ENCODE results near the gene TUT4. TPM values are rescaled to one million over a fixed set of nuclear protein-coding genes. Genes with fewer than 3 reads are reported as not detected.

The TUT4 gene
- total RNA-seq, 1 donor from 2014 or later = 139 TPM

DNA sequence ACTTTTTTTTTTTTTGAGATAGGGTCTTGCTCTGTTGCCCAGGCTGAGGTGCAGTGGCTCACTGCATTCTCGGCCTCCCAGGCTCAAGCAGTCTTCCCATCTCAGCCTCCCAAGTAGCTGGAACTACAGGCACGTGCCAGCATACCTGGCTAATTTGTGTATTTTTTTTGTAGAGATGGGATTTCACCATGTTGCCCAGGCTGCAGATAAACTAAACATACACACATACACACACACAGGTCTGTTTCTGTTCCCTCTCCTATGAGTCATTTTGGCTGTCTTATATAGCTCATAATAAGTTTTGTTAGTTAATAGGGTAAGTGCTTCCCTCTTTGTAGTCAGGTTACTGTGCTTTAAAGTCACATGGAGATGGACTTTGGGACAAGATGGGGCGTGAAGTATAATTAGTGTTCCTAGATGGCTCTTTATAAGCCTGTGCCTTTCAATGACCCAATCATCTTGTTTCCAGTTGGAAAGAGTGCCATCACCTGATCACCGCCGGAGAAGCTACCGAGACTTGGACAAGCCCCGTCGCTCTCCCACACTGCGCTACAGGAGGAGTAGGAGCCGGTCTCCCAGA lies 139.4 kb downstream of the TUT4 start:
- no peak overlapping the region for H3K4me3 Mint-ChIP-seq (ENCODE audit: low read depth)
- no peak for TF ChIP-seq CTCF (IDR thresholded peaks at IDR 0.05; ENCODE audit: unreplicated experiment)
- H3K9me3 Mint-ChIP-seq (ENCODE audit: low read depth) = no peaks in the 10 kb centered on the region
- peaks cover 25% of the 10 kb centered on the region for H3K36me3 Mint-ChIP-seq (ENCODE audit: insufficient read depth)
- peak overlapping the region; percentile 71 for H3K27ac Mint-ChIP-seq
- no peaks in the 10 kb centered on the region for H3K27me3 Mint-ChIP-seq
- no peak for DNase-seq (ENCODE audit: low spot score, unreplicated experiment)
- H3K4me1 Mint-ChIP-seq (ENCODE audit: low read depth) = no peaks in the 10 kb centered on the region

DNA sequence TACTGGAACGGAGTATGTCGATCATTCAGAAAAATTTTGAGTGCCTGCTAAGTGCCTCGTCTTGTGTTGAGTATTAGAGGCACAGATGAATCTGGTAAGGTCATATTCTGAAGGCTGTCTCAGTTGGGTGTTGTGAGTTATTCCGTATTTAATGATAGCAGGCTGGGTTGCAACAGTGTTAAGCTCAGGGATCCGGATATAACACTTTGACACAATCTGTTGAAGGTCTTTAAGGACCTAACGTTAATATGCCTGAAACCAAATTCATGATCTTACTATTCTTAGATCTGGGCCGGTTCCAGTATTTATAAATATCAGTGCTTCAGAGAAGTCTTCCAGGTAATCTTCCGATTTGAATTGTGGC lies 147.9 kb downstream of the TUT4 start:
- Mint-ChIP-seq H3K9me3 (ENCODE audit: low read depth) (no peaks in the 10 kb centered on the region), H3K27ac (peak overlapping the region; percentile 99), H3K27me3 (no peaks in the 10 kb centered on the region), H3K36me3 (ENCODE audit: insufficient read depth) (peaks cover 16% of the 10 kb centered on the region), H3K4me1 (ENCODE audit: low read depth) (peaks cover 27% of the 10 kb centered on the region), H3K4me3 (ENCODE audit: low read depth) (peak overlapping the region; percentile 100)
- no peak for TF ChIP-seq CTCF (IDR thresholded peaks at IDR 0.05; ENCODE audit: unreplicated experiment)
- DNase-seq (ENCODE audit: low spot score, unreplicated experiment) = no peak

DNA sequence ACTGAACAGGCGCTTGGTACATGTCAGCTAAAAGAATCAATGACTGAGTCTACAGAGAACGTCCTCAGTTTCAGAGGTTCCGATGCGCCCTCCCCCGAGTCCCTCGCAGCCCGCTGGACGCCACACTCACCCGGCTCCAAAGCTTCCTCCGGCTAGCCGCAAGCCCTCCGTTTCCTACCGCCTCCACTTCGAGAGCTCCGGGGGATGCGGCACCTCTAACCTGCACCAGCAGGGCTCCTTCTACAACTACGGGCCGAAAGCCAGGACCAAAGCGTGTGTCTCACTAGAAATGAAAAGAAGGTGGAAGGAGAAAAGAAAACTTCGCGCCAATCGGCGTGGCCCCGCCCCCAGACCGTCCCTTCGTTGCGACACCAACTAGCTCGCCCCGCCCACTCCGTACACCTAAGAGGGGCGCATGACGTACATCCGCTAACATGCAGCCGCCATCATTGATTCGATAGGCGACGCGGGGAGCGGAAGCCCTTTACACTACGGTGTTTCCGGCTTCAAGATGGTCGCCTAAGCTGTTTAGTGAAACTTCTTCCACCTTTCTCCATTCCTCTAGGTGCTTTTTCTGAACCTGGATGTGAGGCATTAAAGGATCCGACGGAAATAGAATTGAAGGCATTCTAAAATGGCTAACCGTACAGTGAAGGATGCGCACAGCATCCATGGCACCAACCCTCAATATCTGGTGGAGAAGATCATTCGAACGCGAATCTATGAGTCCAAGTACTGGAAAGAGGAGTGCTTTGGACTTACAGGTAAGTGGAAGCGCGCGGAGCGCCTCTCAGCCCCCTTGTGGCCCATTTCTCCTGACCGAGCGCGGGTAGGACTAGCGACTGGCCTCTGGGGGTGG lies 148.5 kb downstream of the TUT4 start, which contains the start of the genes ORC1 and PRPF38A:
Gene ORC1, minus strand, starts transcription at position 308 of the 859 bp plus-strand sequence. CDS start 2,200 bp downstream, outside the sequence.
Gene PRPF38A, plus strand, starts transcription at position 487 of the 859 bp plus-strand sequence. Its CDS starts 148 bp downstream, at position 635.
- Mint-ChIP-seq H3K4me3 (ENCODE audit: low read depth) (peak within 1 kb of the TSS; percentile 100), H3K36me3 (ENCODE audit: insufficient read depth) (peaks cover 16% of the 10 kb centered on the region), H3K9me3 (ENCODE audit: low read depth) (no peaks in the 10 kb centered on the region), H3K27ac (peak within 1 kb of the TSS; percentile 99), H3K27me3 (no peaks in the 10 kb centered on the region), H3K4me1 (ENCODE audit: low read depth) (peaks cover 27% of the 10 kb centered on the region)
- peak; percentile 73 for TF ChIP-seq CTCF (IDR thresholded peaks at IDR 0.05; ENCODE audit: unreplicated experiment)
- peak; percentile 88 for DNase-seq (ENCODE audit: low spot score, unreplicated experiment)

DNA sequence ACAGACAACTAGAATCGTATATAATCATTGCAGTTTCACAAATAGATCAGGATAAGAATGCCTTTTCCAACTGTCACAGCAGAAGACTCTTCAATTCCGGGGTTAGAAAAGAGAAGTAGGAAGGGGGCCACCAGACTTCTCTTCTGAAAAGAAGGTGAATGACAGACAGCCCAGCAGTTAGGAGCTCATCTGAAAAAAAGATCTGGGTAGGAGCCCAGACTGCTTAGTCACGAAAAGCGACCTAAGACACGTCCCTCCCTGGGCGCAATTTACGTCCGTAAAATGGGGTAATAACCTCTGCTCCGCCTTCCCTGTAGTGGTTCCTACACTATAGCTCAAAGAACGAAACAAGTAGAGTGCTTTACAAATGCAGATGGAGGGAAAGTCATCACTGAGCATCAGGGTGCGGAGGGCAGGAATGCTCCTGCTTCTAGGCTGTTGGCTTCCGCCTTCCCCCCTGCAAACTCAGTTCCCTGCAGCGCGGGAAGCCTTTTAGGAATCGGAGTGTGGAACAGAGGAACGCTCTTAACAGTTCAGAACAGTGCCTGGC lies 149.3 kb downstream of the TUT4 start:
- H3K36me3 Mint-ChIP-seq (ENCODE audit: insufficient read depth) = peaks cover 13% of the 10 kb centered on the region
- peak overlapping the region; percentile 100 for H3K4me3 Mint-ChIP-seq (ENCODE audit: low read depth)
- peaks cover 27% of the 10 kb centered on the region for H3K4me1 Mint-ChIP-seq (ENCODE audit: low read depth)
- no peak for TF ChIP-seq CTCF (IDR thresholded peaks at IDR 0.05; ENCODE audit: unreplicated experiment)
- no peak for DNase-seq (ENCODE audit: low spot score, unreplicated experiment)
- peak overlapping the region; percentile 99 for H3K27ac Mint-ChIP-seq
- no peaks in the 10 kb centered on the region for H3K9me3 Mint-ChIP-seq (ENCODE audit: low read depth)
- H3K27me3 Mint-ChIP-seq = no peaks in the 10 kb centered on the region

GRCh38 chr1:52402860-52403240 lies 150.0 kb downstream of the TUT4 start:
- Mint-ChIP-seq H3K4me1 (ENCODE audit: low read depth) (peaks cover 27% of the 10 kb centered on the region), H3K27ac (no peak overlapping the region), H3K9me3 (ENCODE audit: low read depth) (no peaks in the 10 kb centered on the region), H3K36me3 (ENCODE audit: insufficient read depth) (peaks cover 9% of the 10 kb centered on the region), H3K27me3 (no peaks in the 10 kb centered on the region), H3K4me3 (ENCODE audit: low read depth) (peak overlapping the region; percentile 100)
- TF ChIP-seq CTCF (IDR thresholded peaks at IDR 0.05; ENCODE audit: unreplicated experiment) = no peak
- no peak for DNase-seq (ENCODE audit: low spot score, unreplicated experiment)

Measured in progenitor cell of endocrine pancreas (in vitro differentiated cells).